ENCODE data around the gene PLBD2.

Gene PLBD2

GRCh38 chr12:113409462-113410124, 51.2 kb downstream of the PLBD2 start:
- no peak for TF ChIP-seq CTCF (conservative IDR thresholded peaks at IDR 0.05; ENCODE audit: control insufficient read depth, insufficient read depth, low read depth, low read length)
- no peak for DNase-seq (ENCODE audit: low read depth)
- H3K4me3 ChIP-seq (ENCODE audit: control insufficient read depth, low read depth, low read length), result no peak overlapping the region

GRCh38 chr12:113413488-113413939, 55.1 kb downstream of the PLBD2 start:
- DNase-seq (ENCODE audit: low read depth), result peak; percentile 40
- TF ChIP-seq CTCF (conservative IDR thresholded peaks at IDR 0.05; ENCODE audit: control insufficient read depth, insufficient read depth, low read depth, low read length), result no peak
- H3K4me3 ChIP-seq (ENCODE audit: control insufficient read depth, low read depth, low read length), result no peak overlapping the region

DNA sequence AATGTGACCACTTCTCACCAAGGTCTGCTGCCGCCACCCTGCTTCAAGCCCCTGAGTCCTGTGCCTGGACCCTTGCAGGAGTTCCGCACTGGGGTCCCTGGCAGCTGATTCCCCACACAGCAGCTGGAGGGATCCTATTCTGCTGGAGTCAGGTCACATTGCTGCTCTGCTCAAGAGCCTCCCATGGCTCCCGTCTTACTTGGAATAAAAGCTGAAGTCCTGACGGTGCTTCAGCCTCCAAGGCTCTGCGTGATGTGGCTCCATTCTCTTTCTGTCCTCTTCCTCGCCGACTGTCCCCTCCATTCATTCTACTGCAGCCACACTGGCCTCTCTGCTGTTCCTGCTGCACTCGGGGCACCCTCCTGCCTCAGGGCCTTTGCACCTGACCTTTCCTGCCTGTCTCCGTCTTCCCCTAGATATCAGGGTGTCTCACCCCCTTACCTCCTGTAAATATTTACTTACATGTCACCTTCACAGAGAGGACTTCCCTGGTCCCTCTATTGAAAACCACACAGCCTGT, 56.2 kb downstream of the PLBD2 start:
- no peak for TF ChIP-seq CTCF (conservative IDR thresholded peaks at IDR 0.05; ENCODE audit: control insufficient read depth, insufficient read depth, low read depth, low read length)
- DNase-seq (ENCODE audit: low read depth), result no peak
- no peak overlapping the region for H3K4me3 ChIP-seq (ENCODE audit: control insufficient read depth, low read depth, low read length)

- DNase-seq (ENCODE audit: low read depth), result peak; percentile 26
Measured at GRCh38 chr12:113416091-113416754, 57.8 kb downstream of the PLBD2 start.

GRCh38 chr12:113418213-113418879, 60.0 kb downstream of the PLBD2 start:
- no peak overlapping the region for H3K4me3 ChIP-seq (ENCODE audit: control insufficient read depth, low read depth, low read length)
- no peak for TF ChIP-seq CTCF (conservative IDR thresholded peaks at IDR 0.05; ENCODE audit: control insufficient read depth, insufficient read depth, low read depth, low read length)
- DNase-seq (ENCODE audit: low read depth), result peak; percentile 68

More at GRCh38 chr12:113416091-113416754, 57.8 kb downstream of the PLBD2 start:
- no peak overlapping the region for H3K4me3 ChIP-seq (ENCODE audit: control insufficient read depth, low read depth, low read length)
- TF ChIP-seq CTCF (conservative IDR thresholded peaks at IDR 0.05; ENCODE audit: control insufficient read depth, insufficient read depth, low read depth, low read length), result no peak

DNA sequence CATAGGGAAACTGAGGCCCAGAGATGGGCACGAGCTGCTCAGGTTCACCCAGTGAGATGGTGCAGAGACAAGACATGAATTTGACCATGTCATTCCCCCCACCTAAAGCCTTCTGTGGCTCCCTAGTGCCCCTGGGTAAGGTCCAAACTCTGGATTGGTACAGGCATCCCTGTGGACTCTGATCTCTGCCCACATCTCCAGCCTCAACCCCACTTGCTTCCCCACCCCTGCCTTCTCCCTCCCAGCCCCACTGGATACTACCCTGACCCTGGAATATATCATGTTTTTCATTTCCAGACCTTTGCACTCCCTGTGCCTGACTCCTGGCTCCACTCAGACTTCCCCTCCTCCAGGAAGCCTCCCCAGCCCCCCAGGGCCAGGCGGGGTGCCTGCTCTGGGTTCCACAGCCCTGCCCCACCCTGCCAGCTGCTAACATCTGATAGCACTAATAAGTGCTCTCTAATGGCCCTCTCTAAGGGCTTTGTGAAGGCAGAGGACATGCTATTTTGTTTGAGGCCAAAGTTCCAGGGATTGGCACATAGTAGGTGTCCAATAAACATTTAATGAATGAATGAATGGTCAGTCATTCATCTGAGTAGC, 62.7 kb downstream of the PLBD2 start:
- DNase-seq (ENCODE audit: low read depth), result no peak
- TF ChIP-seq CTCF (conservative IDR thresholded peaks at IDR 0.05; ENCODE audit: control insufficient read depth, insufficient read depth, low read depth, low read length), result no peak
- H3K4me3 ChIP-seq (ENCODE audit: control insufficient read depth, low read depth, low read length), result no peak overlapping the region

All from fibroblast of mammary gland (primary cell).